Measurements from ENCODE around the gene SMOC1. TPM values are rescaled to one million over a fixed set of nuclear protein-coding genes. Genes with fewer than 3 reads are reported as not detected.

The SMOC1 gene
- total RNA-seq, 1 experiment from 2014 or later: not detected

DNA sequence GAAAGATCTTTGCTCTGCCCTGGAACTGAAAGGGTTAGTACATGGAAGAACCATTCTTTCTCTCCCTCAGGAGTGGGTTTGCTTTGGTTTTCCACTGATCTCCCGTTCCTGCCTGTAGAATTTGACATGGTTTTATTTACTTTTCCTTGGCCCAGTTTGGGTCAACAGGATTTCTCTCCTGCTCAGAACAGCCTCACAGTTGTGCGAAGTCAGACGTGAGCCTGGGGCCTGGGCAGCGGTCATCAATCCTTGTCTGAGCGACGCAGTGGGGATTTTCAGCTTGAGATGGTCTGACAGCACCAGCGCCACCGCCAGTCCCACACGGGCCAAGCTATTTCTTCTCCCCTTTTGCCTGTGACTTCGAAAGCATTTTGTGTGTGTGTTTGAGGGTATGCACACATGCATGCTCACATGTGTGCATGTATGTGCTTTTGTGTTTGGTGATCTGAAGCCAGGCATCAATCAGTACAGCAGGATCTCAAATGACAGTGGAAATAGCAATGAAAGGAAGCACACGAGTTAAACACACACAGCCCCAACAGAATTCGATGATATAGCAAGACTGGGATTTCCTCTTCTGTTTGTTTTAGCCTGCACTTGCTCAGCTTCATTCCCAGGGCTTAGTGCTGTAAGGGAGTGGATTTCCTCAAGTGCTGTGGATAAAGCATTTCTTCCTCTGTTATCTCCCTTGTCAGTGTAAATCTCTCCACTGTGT is 58.3 kb downstream of the SMOC1 start:
- BruUV-seq (replicated peaks): no TSS peak
- Histone ChIP-seq H3F3A (ENCODE audit: low read length, unreplicated experiment) (no peaks in the 10 kb centered on the region), H3K27ac (ENCODE audit: low read length) (no peak overlapping the region), H3K9me2 (replicated peaks; ENCODE audit: low read length) (no peaks in the 10 kb centered on the region), H2AFZ (ENCODE audit: low read length) (no peak overlapping the region), H3K79me2 (ENCODE audit: low read length) (no peaks in the 10 kb centered on the region), H3K27me3 (ENCODE audit: low read length) (peaks cover 99% of the 10 kb centered on the region), H3K9ac (ENCODE audit: low read length) (no peak overlapping the region), H3K4me2 (ENCODE audit: low read length) (no peak overlapping the region), H4K20me1 (ENCODE audit: low read length) (no peaks in the 10 kb centered on the region), H3K4me1 (ENCODE audit: insufficient read depth, low read length) (no peaks in the 10 kb centered on the region), H3K36me3 (ENCODE audit: low read depth, low read length) (no peaks in the 10 kb centered on the region), H3K9me3 (ENCODE audit: low read length) (no peaks in the 10 kb centered on the region), H3K4me3 (ENCODE audit: low read length) (no peak overlapping the region)
- DNase-seq (no peak), ATAC-seq (no peak)
- POLR2A ChIA-PET (ENCODE audit: unreplicated experiment): interaction anchor here (0.6 kb wide), 1 partner anchor 28 kb away, joined by 6 read pairs; no protein-coding TSS in a partner anchor
- TF ChIP-seq EZH2 (IDR thresholded peaks at IDR 0.05; ENCODE audit: low read length, unreplicated experiment): no peak
- TF ChIP-seq EZH2phosphoT487 (IDR thresholded peaks at IDR 0.05; ENCODE audit: borderline replicate concordance, low read length): no peak
- TF ChIP-seq, protein P1, sequence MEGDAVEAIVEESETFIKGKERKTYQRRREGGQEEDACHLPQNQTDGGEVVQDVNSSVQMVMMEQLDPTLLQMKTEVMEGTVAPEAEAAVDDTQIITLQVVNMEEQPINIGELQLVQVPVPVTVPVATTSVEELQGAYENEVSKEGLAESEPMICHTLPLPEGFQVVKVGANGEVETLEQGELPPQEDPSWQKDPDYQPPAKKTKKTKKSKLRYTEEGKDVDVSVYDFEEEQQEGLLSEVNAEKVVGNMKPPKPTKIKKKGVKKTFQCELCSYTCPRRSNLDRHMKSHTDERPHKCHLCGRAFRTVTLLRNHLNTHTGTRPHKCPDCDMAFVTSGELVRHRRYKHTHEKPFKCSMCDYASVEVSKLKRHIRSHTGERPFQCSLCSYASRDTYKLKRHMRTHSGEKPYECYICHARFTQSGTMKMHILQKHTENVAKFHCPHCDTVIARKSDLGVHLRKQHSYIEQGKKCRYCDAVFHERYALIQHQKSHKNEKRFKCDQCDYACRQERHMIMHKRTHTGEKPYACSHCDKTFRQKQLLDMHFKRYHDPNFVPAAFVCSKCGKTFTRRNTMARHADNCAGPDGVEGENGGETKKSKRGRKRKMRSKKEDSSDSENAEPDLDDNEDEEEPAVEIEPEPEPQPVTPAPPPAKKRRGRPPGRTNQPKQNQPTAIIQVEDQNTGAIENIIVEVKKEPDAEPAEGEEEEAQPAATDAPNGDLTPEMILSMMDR (conservative IDR thresholded peaks at IDR 0.05; ENCODE audit: low read depth, low read length): no peak
- intact Hi-C loops (cut with micrococcal nuclease): no loop called here
- CTCF ChIA-PET: no interaction called here

DNA sequence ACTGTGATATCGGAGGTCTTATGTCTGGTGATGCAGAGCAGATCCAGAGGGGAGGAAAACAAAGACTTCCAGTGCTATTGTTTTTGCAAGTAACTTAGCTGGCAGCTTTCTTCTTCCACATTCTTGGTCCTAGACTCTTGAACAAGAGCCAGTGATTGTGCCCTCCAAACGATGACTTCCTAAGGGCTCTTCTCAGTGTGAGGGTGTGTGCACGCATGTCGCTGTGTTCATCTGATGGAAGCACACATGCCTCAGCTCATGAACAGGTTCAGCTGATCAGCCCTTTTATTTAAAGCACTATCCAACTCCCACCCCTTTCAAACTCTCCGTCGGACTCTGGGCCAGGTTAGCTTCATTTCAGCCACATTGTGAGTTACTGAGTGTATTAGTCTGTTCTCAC is 59.5 kb downstream of the SMOC1 start:
- BruUV-seq (replicated peaks): no TSS peak
- H3K27ac ChIP-seq (ENCODE audit: low read length): no peak overlapping the region
- no peak overlapping the region for H3K4me2 ChIP-seq (ENCODE audit: low read length)
- H3K9ac ChIP-seq (ENCODE audit: low read length): no peak overlapping the region
- TF ChIP-seq, protein P1 (conservative IDR thresholded peaks at IDR 0.05; ENCODE audit: low read depth, low read length): no peak
- TF ChIP-seq EZH2phosphoT487 (IDR thresholded peaks at IDR 0.05; ENCODE audit: borderline replicate concordance, low read length): no peak
- no peak for TF ChIP-seq EZH2 (IDR thresholded peaks at IDR 0.05; ENCODE audit: low read length, unreplicated experiment)
- peaks cover 99% of the 10 kb centered on the region for H3K27me3 ChIP-seq (ENCODE audit: low read length)
- no peaks in the 10 kb centered on the region for H3K4me1 ChIP-seq (ENCODE audit: insufficient read depth, low read length)
- no peaks in the 10 kb centered on the region for H3K79me2 ChIP-seq (ENCODE audit: low read length)
- no peaks in the 10 kb centered on the region for H3F3A ChIP-seq (ENCODE audit: low read length, unreplicated experiment)
- no peak for DNase-seq
- ChIA-PET POLR2A (ENCODE audit: unreplicated experiment) (no interaction called here), CTCF (no interaction called here)
- no peaks in the 10 kb centered on the region for H3K9me3 ChIP-seq (ENCODE audit: low read length)
- no peak overlapping the region for H3K4me3 ChIP-seq (ENCODE audit: low read length)
- no peaks in the 10 kb centered on the region for H3K36me3 ChIP-seq (ENCODE audit: low read depth, low read length)
- no peaks in the 10 kb centered on the region for H3K9me2 ChIP-seq (replicated peaks; ENCODE audit: low read length)
- no peaks in the 10 kb centered on the region for H4K20me1 ChIP-seq (ENCODE audit: low read length)
- no peak for ATAC-seq
- no peak overlapping the region for H2AFZ ChIP-seq (ENCODE audit: low read length)
- intact Hi-C loops (cut with micrococcal nuclease): no loop called here

All from PC-3 (cell line).